Thyroid gland (tissue), 4 donors: ENCODE results near the gene SMG9.

Experiments used
- CTCF ChIP-seq, 6 experiments: fragments of 200-600 bp in 3 of 6; fragments of 450-650 bp in 3 of 6; sonication (generic) in 3 of 6; IDR thresholded peaks; one replicate each; pipeline ENCODE4 v1.5.1; 2016 to 2019; ENCODE audit warnings: antibody characterized with exemption in 6 of 6, mild to moderate bottlenecking in 2 of 6, inconsistent platforms in 1 of 6, moderate library complexity in 1 of 6
- POLR2A ChIP-seq, 2 donors: fragments of 450-650 bp; IDR thresholded peaks; one replicate each; pipeline ENCODE4 v1.6.1; 2017; ENCODE audit warnings: antibody characterized with exemption in 2 of 2, mild to moderate bottlenecking in 2 of 2, moderate library complexity in 1 of 2

GRCh38 chr19:43751466-43752220 is 3.1 kb downstream of the SMG9 start:
- no peak for TF ChIP-seq CTCF (IDR thresholded peaks at IDR 0.05)
- no peak for TF ChIP-seq POLR2A (IDR thresholded peaks at IDR 0.05)
